ENCODE results near the gene COL24A1.

COL24A1 gene

GRCh38 chr1:86183810-86184209 is 27.2 kb upstream of the COL24A1 start:
- H3K4me3 ChIP-seq (replicated peaks; ENCODE audit: low read depth, low read length) = no peak overlapping the region
- no peak for DNase-seq (ENCODE audit: extremely low read depth, low read depth)
- TF ChIP-seq, protein P1, sequence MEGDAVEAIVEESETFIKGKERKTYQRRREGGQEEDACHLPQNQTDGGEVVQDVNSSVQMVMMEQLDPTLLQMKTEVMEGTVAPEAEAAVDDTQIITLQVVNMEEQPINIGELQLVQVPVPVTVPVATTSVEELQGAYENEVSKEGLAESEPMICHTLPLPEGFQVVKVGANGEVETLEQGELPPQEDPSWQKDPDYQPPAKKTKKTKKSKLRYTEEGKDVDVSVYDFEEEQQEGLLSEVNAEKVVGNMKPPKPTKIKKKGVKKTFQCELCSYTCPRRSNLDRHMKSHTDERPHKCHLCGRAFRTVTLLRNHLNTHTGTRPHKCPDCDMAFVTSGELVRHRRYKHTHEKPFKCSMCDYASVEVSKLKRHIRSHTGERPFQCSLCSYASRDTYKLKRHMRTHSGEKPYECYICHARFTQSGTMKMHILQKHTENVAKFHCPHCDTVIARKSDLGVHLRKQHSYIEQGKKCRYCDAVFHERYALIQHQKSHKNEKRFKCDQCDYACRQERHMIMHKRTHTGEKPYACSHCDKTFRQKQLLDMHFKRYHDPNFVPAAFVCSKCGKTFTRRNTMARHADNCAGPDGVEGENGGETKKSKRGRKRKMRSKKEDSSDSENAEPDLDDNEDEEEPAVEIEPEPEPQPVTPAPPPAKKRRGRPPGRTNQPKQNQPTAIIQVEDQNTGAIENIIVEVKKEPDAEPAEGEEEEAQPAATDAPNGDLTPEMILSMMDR (IDR thresholded peaks at IDR 0.05; ENCODE audit: low read depth, low read length, missing control alignments) = no peak

DNA sequence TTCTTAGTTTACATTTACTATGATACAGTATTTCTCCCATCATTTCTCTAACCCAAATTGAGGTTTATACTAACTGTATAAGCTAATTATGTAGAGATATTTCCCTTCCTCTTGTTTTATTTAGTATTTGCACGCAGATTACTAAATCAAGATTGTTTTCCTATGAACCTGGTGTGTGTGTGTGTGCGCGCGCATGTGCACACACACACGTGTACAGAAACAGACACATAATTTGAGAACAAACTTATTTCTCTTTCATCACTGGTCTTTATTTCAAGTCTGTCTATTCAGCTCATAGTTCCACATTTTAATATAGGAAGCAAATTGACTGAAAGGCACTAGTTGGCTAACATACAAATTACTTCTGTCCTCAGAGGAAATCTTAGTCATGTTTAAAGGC is 19.7 kb upstream of the COL24A1 start:
- TF ChIP-seq, protein P1 (IDR thresholded peaks at IDR 0.05; ENCODE audit: low read depth, low read length, missing control alignments) = no peak
- no peak for DNase-seq (ENCODE audit: extremely low read depth, low read depth)
- H3K4me3 ChIP-seq (replicated peaks; ENCODE audit: low read depth, low read length) = no peak overlapping the region

DNA sequence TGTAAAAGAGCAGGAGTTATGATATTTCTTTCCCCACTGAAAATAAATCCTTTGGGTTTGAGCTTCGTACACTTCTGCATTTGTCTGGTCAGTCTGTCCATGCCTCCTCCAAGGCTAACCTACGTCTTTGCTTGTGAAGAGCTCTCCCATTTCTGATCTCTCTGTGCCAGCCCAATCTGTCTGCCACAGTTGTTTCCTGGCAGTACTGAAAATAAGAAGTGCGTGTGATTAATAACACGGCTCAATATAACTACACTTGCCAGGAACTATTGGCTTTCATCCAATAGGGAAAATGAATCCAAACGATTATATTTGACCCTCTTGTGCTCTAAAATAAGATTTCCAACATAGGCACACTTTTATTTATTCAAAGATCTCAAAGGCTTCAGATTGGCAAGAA is 19.2 kb upstream of the COL24A1 start:
- DNase-seq (ENCODE audit: extremely low read depth, low read depth) = no peak
- H3K4me3 ChIP-seq (replicated peaks; ENCODE audit: low read depth, low read length) = no peak overlapping the region

DNA sequence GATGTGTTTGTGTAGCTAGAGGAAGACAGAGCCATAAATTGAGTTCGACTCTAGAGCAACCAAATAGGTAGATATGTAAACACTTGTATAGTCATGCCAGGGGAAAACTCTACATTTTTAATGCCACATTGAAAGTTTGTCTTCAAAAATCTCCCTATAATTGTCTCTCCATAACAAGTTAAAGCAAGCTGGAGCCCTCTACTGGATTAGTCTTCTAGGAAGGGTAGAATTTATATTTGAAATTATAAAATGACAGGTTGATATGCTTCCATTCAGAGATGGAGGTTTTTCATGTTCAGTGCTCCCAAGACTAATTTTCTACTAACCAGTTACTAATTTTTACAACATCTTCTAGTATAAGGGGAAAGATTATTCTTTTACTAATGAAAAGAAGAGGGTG is 13.1 kb upstream of the COL24A1 start:
- no peak for DNase-seq (ENCODE audit: extremely low read depth, low read depth)
- TF ChIP-seq, protein P1 (IDR thresholded peaks at IDR 0.05; ENCODE audit: low read depth, low read length, missing control alignments) = no peak
- no peak overlapping the region for H3K4me3 ChIP-seq (replicated peaks; ENCODE audit: low read depth, low read length)

More for the DNA sequence above, 19.2 kb upstream of the COL24A1 start:
- TF ChIP-seq, protein P1 (IDR thresholded peaks at IDR 0.05; ENCODE audit: low read depth, low read length, missing control alignments) = no peak

DNA sequence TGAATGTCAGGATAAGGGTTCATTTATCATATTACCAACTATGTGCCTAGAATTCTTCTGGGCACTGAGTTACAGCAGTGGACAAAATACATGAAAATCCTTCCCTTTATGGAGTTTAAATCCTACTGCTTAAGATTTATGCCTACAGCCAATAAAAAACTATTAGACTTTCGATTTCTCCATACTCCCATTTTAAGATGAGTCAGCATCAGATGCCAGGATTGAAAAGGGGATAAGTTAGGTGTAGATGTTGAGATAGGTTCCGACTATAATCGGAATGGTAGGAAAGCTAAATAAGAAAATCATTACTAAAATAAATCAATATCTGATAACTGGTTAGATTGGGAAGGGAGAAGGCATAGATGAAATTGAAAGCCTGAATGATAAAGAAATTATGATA is 3.2 kb upstream of the COL24A1 start:
- no peak for DNase-seq (ENCODE audit: extremely low read depth, low read depth)
- TF ChIP-seq, protein P1 (IDR thresholded peaks at IDR 0.05; ENCODE audit: low read depth, low read length, missing control alignments) = no peak
- H3K4me3 ChIP-seq (replicated peaks; ENCODE audit: low read depth, low read length) = no peak overlapping the region

DNA sequence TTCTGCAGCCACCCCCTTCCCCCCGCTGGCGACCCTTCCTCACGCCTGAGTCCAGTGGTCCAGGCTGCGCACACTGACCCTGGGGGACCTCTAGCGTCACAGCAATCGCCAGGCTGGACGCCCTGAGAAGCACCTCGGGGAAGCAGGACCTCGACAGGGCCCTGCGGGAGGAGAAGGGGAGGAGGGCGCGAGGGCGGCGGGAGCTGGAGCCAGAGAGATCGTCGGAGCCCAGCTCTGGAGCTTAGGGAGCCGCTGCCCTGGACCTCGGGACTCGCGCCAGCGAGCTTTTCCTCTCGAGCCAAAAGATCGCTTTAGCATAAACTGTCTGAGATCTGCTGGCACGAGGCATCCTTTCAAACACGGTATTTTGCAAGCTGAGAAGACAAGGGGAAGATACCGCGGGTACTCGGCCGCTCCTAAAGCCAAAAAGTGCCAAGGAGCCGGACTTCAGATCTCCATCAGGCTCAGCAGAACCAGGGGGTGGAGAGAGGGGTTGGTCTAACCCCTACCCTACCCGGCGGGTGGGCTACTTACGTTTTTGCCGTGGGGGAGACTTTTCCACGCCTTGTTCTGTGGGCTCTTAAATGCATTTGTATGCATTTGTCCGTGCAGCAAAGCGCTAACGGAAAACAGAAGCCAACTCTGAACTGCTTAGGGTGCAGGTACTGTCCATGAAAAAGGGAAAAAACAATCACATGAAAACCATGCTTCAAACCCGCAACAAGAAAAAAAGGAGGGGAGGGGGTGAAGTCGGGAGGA is 586 bp downstream of the COL24A1 start:
- no peak for DNase-seq (ENCODE audit: extremely low read depth, low read depth)
- peak overlapping the region; percentile 38 for H3K4me3 ChIP-seq (replicated peaks; ENCODE audit: low read depth, low read length)

More for the DNA sequence above, 586 bp downstream of the COL24A1 start:
- TF ChIP-seq, protein P1 (IDR thresholded peaks at IDR 0.05; ENCODE audit: low read depth, low read length, missing control alignments) = no peak
